Measurements from ENCODE around the gene SPATA17. TPM values are rescaled to one million over a fixed set of nuclear protein-coding genes. Genes with fewer than 3 reads are reported as not detected.

The SPATA17 gene
- total and polyA plus RNA-seq, 2 donors (not counting 3 experiments of a cell fraction or from before 2014, with no cell fraction given): not detected

DNA sequence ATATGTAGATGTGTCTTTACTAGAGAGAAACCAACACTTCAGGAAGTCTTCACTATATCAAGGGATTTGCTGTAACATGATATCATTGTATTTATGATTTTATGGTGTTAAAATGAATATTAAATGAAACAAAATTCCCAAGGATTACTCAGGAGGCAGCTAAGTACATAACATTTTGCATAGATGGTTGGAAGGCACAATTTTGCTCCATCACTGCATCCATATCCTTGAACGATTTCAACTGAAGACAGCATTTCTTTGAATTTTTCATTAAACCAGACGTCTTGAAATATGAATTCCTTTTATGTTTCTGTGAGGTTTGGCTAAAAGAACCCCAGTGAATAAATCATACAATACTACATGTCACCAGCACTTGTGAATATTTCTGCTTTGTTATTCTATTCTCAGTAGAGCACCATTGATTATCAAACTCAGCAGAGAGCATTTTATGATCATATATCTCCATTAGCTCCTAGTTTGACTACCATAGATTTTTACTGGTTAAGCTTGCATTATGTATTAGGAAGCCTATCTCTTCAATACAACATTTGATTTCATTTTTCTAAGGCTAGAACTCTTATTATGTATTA, 37.3 kb downstream of the SPATA17 start:
- Histone ChIP-seq H3K4me1 (ENCODE audit: control insufficient read depth, extremely low read depth, insufficient read depth, low read length) (no peaks in the 10 kb centered on the region), H4K20me1 (replicated peaks; ENCODE audit: control insufficient read depth, extremely low read depth, insufficient read depth, low read length) (no peaks in the 10 kb centered on the region), H3K9ac (replicated peaks; ENCODE audit: extremely low read depth, insufficient read depth, low read length) (no peak overlapping the region), H3K4me3 (replicated peaks in 1 of 3; ENCODE audit: insufficient read depth in 1 of 3, low read depth in 1 of 3, low read length in 3 of 3) (no peak overlapping the region), H3K36me3 (ENCODE audit: control insufficient read depth in 2 of 2, extremely low read depth in 1 of 2, insufficient read depth in 2 of 2, low read length in 2 of 2) (no peaks in the 10 kb centered on the region), H3K79me2 (ENCODE audit: control insufficient read depth, insufficient read depth, low read length) (no peaks in the 10 kb centered on the region), H3K9me1 (replicated peaks; ENCODE audit: control insufficient read depth, extremely low read depth, insufficient read depth, low read length) (no peaks in the 10 kb centered on the region), H3K27me3 (ENCODE audit: control insufficient read depth in 2 of 2, insufficient read depth in 2 of 2, low read length in 2 of 2) (no peaks in the 10 kb centered on the region), H2AFZ (ENCODE audit: low read depth, low read length) (no peak overlapping the region), H3K4me2 (ENCODE audit: insufficient read depth, low read length) (no peak overlapping the region), H3K27ac (ENCODE audit: insufficient read depth, low read depth, low read length) (no peak overlapping the region), H3K9me3 (replicated peaks; ENCODE audit: control insufficient read depth, insufficient read depth, low read length) (no peaks in the 10 kb centered on the region)
- TF ChIP-seq MAX (IDR thresholded peaks at IDR 0.05; ENCODE audit: insufficient read depth, insufficient read length): no peak
- TF ChIP-seq GATA2 (IDR thresholded peaks at IDR 0.05; ENCODE audit: insufficient read depth, insufficient read length, low read depth, low read length): no peak
- TF ChIP-seq CTCF (IDR thresholded peaks at IDR 0.05; ENCODE audit: extremely low read depth in 1 of 2, insufficient read depth in 1 of 2, low read depth in 1 of 2, low read length in 2 of 2): no peak
- no peak for TF ChIP-seq JUN (IDR thresholded peaks at IDR 0.05; ENCODE audit: borderline replicate concordance, insufficient read depth, insufficient read length, low read depth)
- no peak for TF ChIP-seq FOS (IDR thresholded peaks at IDR 0.05; ENCODE audit: borderline replicate concordance, insufficient read depth, low read length)
- TF ChIP-seq POLR2A (IDR thresholded peaks at IDR 0.05; ENCODE audit: low read depth, low read length): no peak
- no peak for TF ChIP-seq MYC (IDR thresholded peaks at IDR 0.05; ENCODE audit: low read depth, low read length)
- TF ChIP-seq EZH2 (IDR thresholded peaks at IDR 0.05; ENCODE audit: borderline replicate concordance, low read depth, low read length, severe bottlenecking): no peak
- TF ChIP-seq POLR2AphosphoS5 (IDR thresholded peaks at IDR 0.05; ENCODE audit: insufficient read depth, low read depth, low read length): no peak
- intact Hi-C loops (cut with micrococcal nuclease): loop anchor here (10.0 kb wide), 2 partner anchors 534 to 1954 kb away; no protein-coding TSS in a partner anchor
- dilution Hi-C loops (cut with MboI; ENCODE audit: extremely low pct_ligation_motif_present, low sequenced_read_pairs): no loop called here
- no peak for DNase-seq (ENCODE audit: low read depth, low spot score)
- no peak for FAIRE-seq
- CTCF ChIA-PET: no interaction called here
- POLR2A ChIA-PET: no interaction called here
- BruUV-seq (replicated peaks): no TSS peak
